HUES64 (cell line): ENCODE measurements around the gene SV2C.

Experiments used
- H3K27ac ChIP-seq: 2 replicates; pipeline ENCODE4 v1.7.0; 2013; ENCODE audit warnings: low read depth, low read length, inconsistent platforms
- H3K27me3 ChIP-seq: 2 replicates; pipeline ENCODE4 v1.6.1; 2013; ENCODE audit warnings: mild to moderate bottlenecking, low read length; ENCODE audit not compliant: insufficient read depth
- H3K36me3 ChIP-seq: 2 replicates; pipeline ENCODE4 v1.6.1; 2013; ENCODE audit warnings: mild to moderate bottlenecking, low read length; ENCODE audit not compliant: insufficient read depth
- H3K4me1 ChIP-seq: 2 replicates; pipeline ENCODE4 v1.6.1; 2013; ENCODE audit warnings: mild to moderate bottlenecking, low read length, moderate library complexity; ENCODE audit not compliant: insufficient read depth
- H3K4me3 ChIP-seq: 2 replicates; pipeline ENCODE4 v1.5.1; 2013; ENCODE audit warnings: mild to moderate bottlenecking, low read length, moderate library complexity
- H3K9ac ChIP-seq: 2 replicates; pipeline ENCODE4 v1.6.1; 2013; ENCODE audit warnings: mild to moderate bottlenecking, low read depth, low read length
- H3K9me3 ChIP-seq: 2 replicates; pipeline ENCODE4 v1.6.1; 2013; ENCODE audit warnings: low read depth, low read length; ENCODE audit not compliant: insufficient read depth
- WGBS: fragments of 150-250, 120-280 bp; methylation state at CpG from one replicate; pipeline ENCODE4 v1.1.7; 2013; ENCODE audit warnings: missing lambda C conversion rate; 5-methylcytosine and 5-hydroxymethylcytosine counted together

Gene SV2C

GRCh38 chr5:76166886-76167576, 83.8 kb downstream of the SV2C start:
- no peaks in the 10 kb centered on the region for H3K27me3 ChIP-seq
- no peak overlapping the region for H3K4me3 ChIP-seq
- no peak overlapping the region for H3K9ac ChIP-seq
- 92% methylated on average over 3 of the region's 3 CpGs for WGBS
- H3K9me3 ChIP-seq = no peaks in the 10 kb centered on the region
- no peaks in the 10 kb centered on the region for H3K4me1 ChIP-seq
- no peaks in the 10 kb centered on the region for H3K36me3 ChIP-seq
- H3K27ac ChIP-seq = no peak overlapping the region

DNA sequence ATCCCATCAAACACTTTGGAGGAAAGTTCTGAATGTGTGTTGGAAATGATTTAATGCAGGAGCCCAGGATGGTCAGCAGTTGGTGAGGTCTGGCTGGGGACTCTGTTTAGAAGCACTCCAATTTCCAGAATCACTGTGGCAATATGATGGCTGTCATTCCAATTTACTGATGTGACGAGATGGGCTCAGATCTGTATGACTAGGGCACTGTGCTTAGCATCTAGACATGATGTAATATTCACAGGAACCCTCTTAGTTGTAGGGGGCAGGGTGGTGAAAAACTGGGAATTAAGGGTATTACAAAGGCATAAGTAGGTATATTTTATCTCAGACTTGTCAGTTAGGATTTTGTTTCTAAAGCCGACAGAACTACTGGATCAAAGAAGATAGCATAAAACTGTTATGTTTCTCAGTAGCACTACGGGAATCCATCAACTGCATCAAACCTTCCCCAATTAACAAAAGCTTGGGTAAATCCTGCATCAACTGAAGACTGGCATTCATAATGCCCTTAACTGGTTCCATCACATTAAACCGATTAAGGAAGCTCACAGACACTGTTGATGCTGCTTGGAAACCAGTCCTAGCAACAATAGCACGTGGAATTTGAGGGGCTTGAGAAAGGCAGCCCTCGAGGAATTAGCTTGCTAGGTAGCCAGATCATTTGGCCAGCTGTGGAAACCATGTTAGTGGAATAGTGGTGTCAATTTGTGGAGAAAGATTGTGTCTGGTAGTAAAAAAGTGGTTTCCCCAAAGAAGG, 86.1 kb downstream of the SV2C start:
- no peaks in the 10 kb centered on the region for H3K9me3 ChIP-seq
- H3K36me3 ChIP-seq = no peaks in the 10 kb centered on the region
- no peak overlapping the region for H3K9ac ChIP-seq
- WGBS = 88% methylated on average over 6 of the region's 6 CpGs
- H3K27me3 ChIP-seq = no peaks in the 10 kb centered on the region
- H3K27ac ChIP-seq = no peak overlapping the region
- H3K4me3 ChIP-seq = no peak overlapping the region
- no peaks in the 10 kb centered on the region for H3K4me1 ChIP-seq

DNA sequence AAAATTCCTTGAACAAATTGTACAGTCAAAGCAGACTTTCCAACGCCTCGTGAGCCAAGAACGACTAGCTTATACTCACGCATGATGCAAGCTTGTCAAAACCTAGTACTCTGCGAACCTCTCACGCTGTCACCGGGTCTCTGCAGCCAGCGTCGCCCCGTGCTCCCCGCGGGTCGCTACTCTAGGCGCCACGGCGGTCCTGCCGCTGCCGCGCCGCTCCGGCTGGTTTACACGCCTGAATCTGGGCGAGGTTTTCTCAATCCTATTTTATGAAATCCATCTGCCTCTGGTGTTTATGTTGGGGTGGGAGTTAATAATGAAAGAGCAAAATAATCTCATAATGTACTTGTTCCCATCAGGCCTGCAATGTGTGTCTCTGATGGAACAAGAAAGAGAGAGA, 90.9 kb downstream of the SV2C start:
- 98% methylated on average over 22 of the region's 23 CpGs for WGBS
- Histone ChIP-seq H3K4me3 (no peak overlapping the region), H3K9me3 (no peaks in the 10 kb centered on the region), H3K27ac (no peak overlapping the region), H3K36me3 (no peaks in the 10 kb centered on the region), H3K4me1 (peaks cover 3% of the 10 kb centered on the region; the same call in 1 of the 2 replicates), H3K27me3 (no peaks in the 10 kb centered on the region), H3K9ac (no peak overlapping the region)

GRCh38 chr5:76175051-76175666, 92.0 kb downstream of the SV2C start:
- Histone ChIP-seq H3K27ac (no peak overlapping the region), H3K4me1 (peaks cover 3% of the 10 kb centered on the region; the same call in 1 of the 2 replicates), H3K27me3 (no peaks in the 10 kb centered on the region), H3K9me3 (no peaks in the 10 kb centered on the region), H3K36me3 (no peaks in the 10 kb centered on the region), H3K4me3 (no peak overlapping the region), H3K9ac (no peak overlapping the region)
- WGBS = 43% methylated on average over 5 of the region's 6 CpGs

- WGBS = 73% methylated on average over 7 of the region's 7 CpGs
- H3K27ac ChIP-seq = no peak overlapping the region
- H3K36me3 ChIP-seq = no peaks in the 10 kb centered on the region
- no peak overlapping the region for H3K4me3 ChIP-seq
- no peaks in the 10 kb centered on the region for H3K27me3 ChIP-seq
- no peak overlapping the region for H3K9ac ChIP-seq
- no peaks in the 10 kb centered on the region for H3K9me3 ChIP-seq
- peaks cover 3% of the 10 kb centered on the region; the same call in 1 of the 2 replicates for H3K4me1 ChIP-seq
Measured at GRCh38 chr5:76175821-76176403, 92.7 kb downstream of the SV2C start.

DNA sequence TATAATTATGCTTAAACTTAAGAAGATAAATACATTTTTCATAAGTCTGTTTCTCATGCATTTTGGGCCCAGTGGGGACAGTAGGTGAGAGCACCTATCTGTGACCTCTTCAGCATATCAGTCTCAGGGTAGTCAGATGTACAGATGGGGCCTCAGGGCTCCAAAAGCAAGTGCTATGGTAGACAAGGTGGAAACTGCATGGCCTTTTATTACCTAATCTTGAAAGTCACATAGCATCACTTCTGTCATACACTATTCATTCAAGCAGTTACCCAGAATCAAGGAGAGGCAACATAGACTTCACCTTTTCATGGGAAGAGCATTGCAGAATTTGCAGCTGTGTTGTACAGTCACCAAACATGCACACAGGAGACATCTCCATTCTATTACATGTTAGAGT, 94.8 kb downstream of the SV2C start:
- Histone ChIP-seq H3K27me3 (no peaks in the 10 kb centered on the region), H3K36me3 (no peaks in the 10 kb centered on the region), H3K9ac (no peak overlapping the region), H3K27ac (no peak overlapping the region), H3K9me3 (no peaks in the 10 kb centered on the region), H3K4me3 (no peak overlapping the region), H3K4me1 (peaks cover 3% of the 10 kb centered on the region; the same call in 1 of the 2 replicates)

- H3K4me3 ChIP-seq = no peak overlapping the region
- H3K36me3 ChIP-seq = no peaks in the 10 kb centered on the region
- H3K27ac ChIP-seq = no peak overlapping the region
- H3K9ac ChIP-seq = no peak overlapping the region
- no peaks in the 10 kb centered on the region for H3K9me3 ChIP-seq
- H3K4me1 ChIP-seq = peaks cover 3% of the 10 kb centered on the region; the same call in 1 of the 2 replicates
- H3K27me3 ChIP-seq = no peaks in the 10 kb centered on the region
- 91% methylated on average over 5 of the region's 5 CpGs for WGBS
Measured at GRCh38 chr5:76178913-76179312, 95.7 kb downstream of the SV2C start.

- no peak overlapping the region for H3K9ac ChIP-seq
- no peaks in the 10 kb centered on the region for H3K27me3 ChIP-seq
- H3K9me3 ChIP-seq = 0 out of 2 replicates have a peak, but pooled peaks cover 4% of the 10 kb centered on the region
- WGBS = 92% methylated on average over 8 of the region's 8 CpGs
- no peak overlapping the region for H3K4me3 ChIP-seq
- H3K36me3 ChIP-seq = no peaks in the 10 kb centered on the region
- H3K4me1 ChIP-seq = no peaks in the 10 kb centered on the region
- no peak overlapping the region for H3K27ac ChIP-seq
Measured at GRCh38 chr5:76180814-76181805, 97.9 kb downstream of the SV2C start.

DNA sequence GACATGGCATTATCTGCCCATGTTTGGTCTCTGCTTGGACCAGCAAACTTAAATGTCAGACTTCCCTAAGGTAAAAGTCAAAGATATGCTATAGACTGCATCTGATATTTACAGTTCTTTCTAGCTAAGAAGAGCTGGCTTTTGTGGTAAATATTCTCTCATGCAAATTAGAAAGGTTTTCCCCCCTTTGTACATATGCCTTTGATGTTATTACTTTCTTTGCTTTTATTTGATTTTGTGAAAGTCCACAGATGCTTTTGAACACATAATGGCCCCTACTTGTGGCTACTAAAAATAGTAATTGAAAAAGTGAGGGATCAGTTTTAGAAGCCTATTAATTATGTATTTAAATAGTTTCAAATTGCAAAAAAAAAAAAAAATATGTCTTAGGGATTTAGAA, 104.2 kb downstream of the SV2C start:
- H3K4me3 ChIP-seq = no peak overlapping the region
- 0 out of 2 replicates have a peak, but pooled peaks cover 4% of the 10 kb centered on the region for H3K9me3 ChIP-seq
- no peaks in the 10 kb centered on the region for H3K4me1 ChIP-seq
- no peak overlapping the region for H3K9ac ChIP-seq
- no peak overlapping the region for H3K27ac ChIP-seq
- no peaks in the 10 kb centered on the region for H3K27me3 ChIP-seq
- no peaks in the 10 kb centered on the region for H3K36me3 ChIP-seq

DNA sequence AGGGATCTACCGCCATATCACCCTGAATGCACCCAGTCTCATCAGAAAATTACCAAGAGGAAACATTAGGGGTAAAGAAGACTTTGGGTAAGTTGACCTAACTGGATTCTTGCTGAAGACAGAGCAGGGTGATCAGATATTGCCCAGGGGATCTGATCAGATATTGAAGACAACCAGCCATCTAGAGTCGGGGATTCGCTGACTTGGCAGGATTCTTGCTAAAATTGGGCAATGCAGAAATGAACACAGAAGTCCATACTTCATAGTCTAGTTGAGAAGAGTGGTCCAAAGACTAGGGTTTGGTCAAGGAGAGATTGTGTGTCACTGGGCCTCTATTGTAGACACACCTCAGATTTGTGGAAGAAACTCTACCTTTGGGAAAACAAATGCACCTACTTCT, 107.2 kb downstream of the SV2C start:
- H3K4me1 ChIP-seq = peaks cover 11% of the 10 kb centered on the region
- 95% methylated on average over 3 of the region's 3 CpGs for WGBS

More for the DNA sequence above, 107.2 kb downstream of the SV2C start:
- no peak overlapping the region for H3K4me3 ChIP-seq
- H3K9ac ChIP-seq = no peak overlapping the region
- H3K9me3 ChIP-seq = no peaks in the 10 kb centered on the region
- no peaks in the 10 kb centered on the region for H3K36me3 ChIP-seq
- H3K27ac ChIP-seq = no peak overlapping the region
- no peaks in the 10 kb centered on the region for H3K27me3 ChIP-seq
